ENCODE measurements around the gene SHROOM3.

DNA sequence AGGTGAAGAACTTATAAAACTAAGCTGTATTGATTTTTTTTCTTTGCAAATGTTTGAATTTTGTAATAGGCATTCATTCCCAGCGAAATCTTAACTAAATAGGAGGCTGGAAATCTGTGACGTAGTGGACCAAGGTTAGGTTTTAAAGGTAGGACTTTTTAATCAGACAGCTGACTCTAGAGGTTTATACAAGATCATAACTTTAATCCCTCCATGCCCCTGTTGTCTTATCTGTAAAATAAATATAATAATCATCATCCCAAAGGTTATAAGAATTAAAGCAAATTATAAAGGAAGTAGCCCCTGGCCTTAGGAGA lies 101.3 kb downstream of the SHROOM3 start:
- TF ChIP-seq, protein P1, sequence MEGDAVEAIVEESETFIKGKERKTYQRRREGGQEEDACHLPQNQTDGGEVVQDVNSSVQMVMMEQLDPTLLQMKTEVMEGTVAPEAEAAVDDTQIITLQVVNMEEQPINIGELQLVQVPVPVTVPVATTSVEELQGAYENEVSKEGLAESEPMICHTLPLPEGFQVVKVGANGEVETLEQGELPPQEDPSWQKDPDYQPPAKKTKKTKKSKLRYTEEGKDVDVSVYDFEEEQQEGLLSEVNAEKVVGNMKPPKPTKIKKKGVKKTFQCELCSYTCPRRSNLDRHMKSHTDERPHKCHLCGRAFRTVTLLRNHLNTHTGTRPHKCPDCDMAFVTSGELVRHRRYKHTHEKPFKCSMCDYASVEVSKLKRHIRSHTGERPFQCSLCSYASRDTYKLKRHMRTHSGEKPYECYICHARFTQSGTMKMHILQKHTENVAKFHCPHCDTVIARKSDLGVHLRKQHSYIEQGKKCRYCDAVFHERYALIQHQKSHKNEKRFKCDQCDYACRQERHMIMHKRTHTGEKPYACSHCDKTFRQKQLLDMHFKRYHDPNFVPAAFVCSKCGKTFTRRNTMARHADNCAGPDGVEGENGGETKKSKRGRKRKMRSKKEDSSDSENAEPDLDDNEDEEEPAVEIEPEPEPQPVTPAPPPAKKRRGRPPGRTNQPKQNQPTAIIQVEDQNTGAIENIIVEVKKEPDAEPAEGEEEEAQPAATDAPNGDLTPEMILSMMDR (IDR thresholded peaks at IDR 0.05) = no peak
- TF ChIP-seq POLR2A (IDR thresholded peaks at IDR 0.05) = no peak
